DMS53 treated with DMSO at 0.1 percent for 48 hours (cell line): ENCODE data around the gene RBP5.

Source experiments
- DNase-seq: peaks from one replicate; lab custom pipeline; 2025; ENCODE audit not compliant: unreplicated experiment; lab: John Stamatoyannopoulos, UW

RBP5 gene

DNA sequence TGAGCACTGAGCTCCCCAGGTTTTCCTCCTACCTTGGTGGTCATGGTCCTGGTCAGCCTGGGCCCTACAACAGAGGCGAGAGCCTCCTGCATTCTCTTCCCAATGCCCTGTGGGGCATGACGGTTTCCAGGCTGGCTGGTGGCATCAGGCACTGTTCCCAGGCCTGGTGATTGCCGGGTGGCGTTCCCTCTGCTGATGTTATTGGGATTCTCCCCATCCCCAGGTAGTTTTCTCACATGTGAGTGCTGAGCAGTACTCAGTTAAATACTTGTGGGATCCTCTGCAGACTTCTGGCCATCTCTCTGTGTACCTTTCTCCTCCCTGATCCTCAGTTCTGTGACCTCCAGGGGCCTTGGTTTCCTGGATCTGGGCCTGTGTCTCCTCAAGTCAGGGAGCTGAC, 52.2 kb downstream of the RBP5 start:
- no peak for DNase-seq

DNA sequence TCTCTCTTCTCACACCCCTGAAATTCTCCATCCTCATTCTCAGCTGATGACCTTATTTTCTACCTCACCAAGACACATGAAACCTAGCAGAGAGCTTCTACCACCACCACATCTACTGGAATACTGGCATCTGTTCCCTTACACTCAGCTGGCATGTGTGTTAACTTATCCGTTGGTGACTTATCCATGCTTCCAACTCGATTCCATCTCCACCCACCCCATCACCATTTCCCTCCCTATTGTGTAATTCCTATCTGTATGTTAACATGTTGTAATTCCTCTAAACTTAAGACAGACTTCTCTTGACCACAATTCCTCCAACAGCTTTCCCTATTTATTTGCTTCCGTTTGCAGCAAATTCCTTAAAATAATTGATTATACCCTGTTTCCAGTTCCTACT, 52.8 kb downstream of the RBP5 start:
- DNase-seq: no peak

DNA sequence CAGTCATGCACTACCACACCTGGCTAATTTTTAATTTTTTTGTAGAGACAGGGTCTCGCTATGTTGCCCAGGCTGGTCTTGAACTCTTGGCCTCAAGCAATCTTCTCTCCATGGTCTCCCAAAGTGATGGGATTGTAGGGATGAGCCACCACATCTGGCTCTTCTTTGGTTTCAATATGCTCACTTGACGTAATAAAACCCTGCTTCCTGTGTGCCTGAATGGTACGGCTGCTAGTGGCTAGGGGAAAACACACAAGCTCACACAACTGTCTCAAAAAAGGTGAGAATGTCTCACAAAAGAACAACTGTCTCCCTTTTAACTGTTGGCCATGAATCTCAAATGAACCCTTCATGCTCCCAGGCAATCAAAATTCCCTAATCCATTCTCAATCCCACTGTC, 53.2 kb downstream of the RBP5 start:
- no peak for DNase-seq

DNA sequence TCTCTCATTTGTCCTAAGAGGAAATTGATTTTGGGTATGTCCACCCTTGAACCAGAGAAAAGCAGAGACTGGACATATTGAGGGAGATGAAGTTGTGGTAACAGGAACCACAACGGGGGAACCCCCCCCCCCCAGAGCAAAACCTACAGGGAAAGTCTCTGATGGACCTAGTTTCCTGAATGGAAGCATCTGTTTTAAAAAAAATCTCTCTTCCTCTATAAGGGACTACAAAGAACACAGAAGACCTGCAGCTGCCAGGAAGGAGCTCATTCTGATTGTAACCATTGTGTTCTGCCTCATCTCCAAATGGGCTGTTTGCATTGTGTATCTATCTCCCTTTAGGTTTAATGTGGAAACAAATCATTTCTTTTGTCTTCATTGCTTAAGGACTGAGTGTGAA, 54.7 kb downstream of the RBP5 start:
- no peak for DNase-seq
